ENCODE measurements around the gene GFER. TPM values are rescaled to one million over a fixed set of nuclear protein-coding genes. Genes with fewer than 3 reads are reported as not detected.

Gene GFER
- total and polyA plus RNA-seq, 9 of the 15 experiments (the other 6 are each of a cell fraction or from before 2014, with no cell fraction given): 4.3 to 53.7 (median 19.8) TPM

DNA sequence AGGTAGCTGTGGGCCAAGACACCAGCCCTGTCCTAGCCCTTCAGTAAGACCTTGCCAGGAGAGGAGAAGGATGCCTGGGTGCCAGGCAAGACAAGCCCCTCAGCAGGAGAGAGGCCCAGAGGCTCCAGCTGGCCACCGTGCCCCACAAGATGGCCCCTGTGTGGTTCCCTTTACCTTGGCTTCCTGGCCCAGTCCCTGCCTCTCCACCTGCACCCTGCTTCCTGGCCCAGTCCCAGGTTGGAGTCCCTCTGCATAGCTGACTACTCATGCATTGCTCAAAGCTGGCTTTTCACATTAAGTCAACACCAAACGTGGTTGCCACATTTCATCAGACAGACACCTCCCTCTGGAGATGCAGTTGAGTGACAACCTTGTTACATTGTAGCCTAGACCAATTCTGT is 9.7 kb downstream of the GFER start:
- peaks cover 31% of the 10 kb centered on the region for H3K79me2 ChIP-seq (ENCODE audit: control insufficient read depth, insufficient read depth, low read length)
- no peak overlapping the region for H2AFZ ChIP-seq (ENCODE audit: low read depth, low read length)
- H3K27ac ChIP-seq (ENCODE audit: extremely low read depth, low read depth, low read length): peak overlapping the region; percentile 94; the same call in 2 of the 3 replicates
- DNase-seq (ENCODE audit: extremely low read depth in 1 of 4, low spot score in 3 of 4) (peak in 1 of 4 experiments; percentile 45), FAIRE-seq (no peak), ATAC-seq (peak; percentile 5)
- H3K9me1 ChIP-seq (ENCODE audit: control insufficient read depth, insufficient read depth, low read length): no peaks in the 10 kb centered on the region
- intact Hi-C loops (cut with micrococcal nuclease): loop anchor here (2.0 kb wide), 1 partner anchor 15 kb away; the partner anchor contains the start of gene ZNF598
- H3K9ac ChIP-seq (ENCODE audit: insufficient read depth in 1 of 2, low read depth in 2 of 2, low read length in 2 of 2): peak overlapping the region; percentile 80 to 96
- ChIA-PET POLR2A (interaction anchor here (0.6 to 5.5 kb wide), 8 partner anchors 11 to 161 kb away, joined by 3 to 50 read pairs (median 4); partner anchors contain the start of genes RNF151, RPS2 and TRAF7), CTCF (ENCODE audit: low intra/inter-chr PET ratio) (no interaction called here)
- in situ Hi-C loops (cut with MboI): no loop called here
- H3K4me1 ChIP-seq (replicated peaks in 1 of 2; ENCODE audit: control insufficient read depth in 2 of 2, insufficient read depth in 2 of 2, low read length in 2 of 2): peaks cover 29 to 59% of the 10 kb centered on the region in 2 experiments
- no peaks in the 10 kb centered on the region for H3K27me3 ChIP-seq (ENCODE audit: control insufficient read depth in 2 of 2, insufficient read depth in 2 of 2, low read length in 2 of 2)
- H3K36me3 ChIP-seq (ENCODE audit: control insufficient read depth, insufficient read depth, low read length): peaks cover 37% of the 10 kb centered on the region; the same call in 2 of the 3 replicates
- H3K4me2 ChIP-seq (ENCODE audit: insufficient read depth, low read length): peak overlapping the region; percentile 87
- 10% methylated on average over 2 of the region's 2 CpGs for WGBS (ENCODE audit: insufficient coverage, low coverage, missing lambda C conversion rate)
- no peaks in the 10 kb centered on the region; the same call in 1 of the 2 replicates for H4K20me1 ChIP-seq (replicated peaks; ENCODE audit: control insufficient read depth, insufficient read depth, low read length)
- BruUV-seq (replicated peaks): TSS peak; percentile 57
- H3K9me3 ChIP-seq (replicated peaks; ENCODE audit: control insufficient read depth, insufficient read depth, low read depth, low read length): no peaks in the 10 kb centered on the region
- H3K4me3 ChIP-seq: peak overlapping the region; percentile 64
- TF ChIP-seq NR3C1 (CRISPR knock-in tag; IDR thresholded peaks at IDR 0.05) (no peak), ZNF717 (CRISPR knock-in tag; IDR thresholded peaks at IDR 0.05) (no peak), PTTG1 (tag; IDR thresholded peaks at IDR 0.05; ENCODE audit: low read depth) (no peak; the same call in 1 of the 2 replicates), MEIS2 (IDR thresholded peaks at IDR 0.05; ENCODE audit: partially characterized antibody) (peak; percentile 51), MAFK (IDR thresholded peaks at IDR 0.05; ENCODE audit: low read length) (no peak), ETS2 (tag; IDR thresholded peaks at IDR 0.05; ENCODE audit: borderline replicate concordance, poor library complexity, severe bottlenecking) (no peak), SLC30A9 (CRISPR knock-in tag; IDR thresholded peaks at IDR 0.05) (no peak), NCOR1 (IDR thresholded peaks at IDR 0.05) (no peak), PCBP1 (IDR thresholded peaks at IDR 0.05; ENCODE audit: low read depth, low read length, poor library complexity, severe bottlenecking) (no peak), ARID2 (IDR thresholded peaks at IDR 0.05) (no peak), KLF10 (CRISPR knock-in tag; IDR thresholded peaks at IDR 0.05) (no peak), ZKSCAN8 (CRISPR knock-in tag; IDR thresholded peaks at IDR 0.05) (no peak), POLR3G (IDR thresholded peaks at IDR 0.05; ENCODE audit: extremely low read depth, insufficient read length, insufficient replicate concordance) (no peak), MCM2 (IDR thresholded peaks at IDR 0.05; ENCODE audit: low read depth) (no peak), PTRF (tag; IDR thresholded peaks at IDR 0.05) (no peak), XRCC4 (IDR thresholded peaks at IDR 0.05; ENCODE audit: extremely low read depth, insufficient read depth, insufficient read length) (no peak)
- TF ChIP-seq, protein P1, sequence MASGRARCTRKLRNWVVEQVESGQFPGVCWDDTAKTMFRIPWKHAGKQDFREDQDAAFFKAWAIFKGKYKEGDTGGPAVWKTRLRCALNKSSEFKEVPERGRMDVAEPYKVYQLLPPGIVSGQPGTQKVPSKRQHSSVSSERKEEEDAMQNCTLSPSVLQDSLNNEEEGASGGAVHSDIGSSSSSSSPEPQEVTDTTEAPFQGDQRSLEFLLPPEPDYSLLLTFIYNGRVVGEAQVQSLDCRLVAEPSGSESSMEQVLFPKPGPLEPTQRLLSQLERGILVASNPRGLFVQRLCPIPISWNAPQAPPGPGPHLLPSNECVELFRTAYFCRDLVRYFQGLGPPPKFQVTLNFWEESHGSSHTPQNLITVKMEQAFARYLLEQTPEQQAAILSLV (tag; IDR thresholded peaks at IDR 0.05): 0 out of 2 replicates have a peak, but pooled peaks have one; percentile 50
- TF ChIP-seq, protein P2, sequence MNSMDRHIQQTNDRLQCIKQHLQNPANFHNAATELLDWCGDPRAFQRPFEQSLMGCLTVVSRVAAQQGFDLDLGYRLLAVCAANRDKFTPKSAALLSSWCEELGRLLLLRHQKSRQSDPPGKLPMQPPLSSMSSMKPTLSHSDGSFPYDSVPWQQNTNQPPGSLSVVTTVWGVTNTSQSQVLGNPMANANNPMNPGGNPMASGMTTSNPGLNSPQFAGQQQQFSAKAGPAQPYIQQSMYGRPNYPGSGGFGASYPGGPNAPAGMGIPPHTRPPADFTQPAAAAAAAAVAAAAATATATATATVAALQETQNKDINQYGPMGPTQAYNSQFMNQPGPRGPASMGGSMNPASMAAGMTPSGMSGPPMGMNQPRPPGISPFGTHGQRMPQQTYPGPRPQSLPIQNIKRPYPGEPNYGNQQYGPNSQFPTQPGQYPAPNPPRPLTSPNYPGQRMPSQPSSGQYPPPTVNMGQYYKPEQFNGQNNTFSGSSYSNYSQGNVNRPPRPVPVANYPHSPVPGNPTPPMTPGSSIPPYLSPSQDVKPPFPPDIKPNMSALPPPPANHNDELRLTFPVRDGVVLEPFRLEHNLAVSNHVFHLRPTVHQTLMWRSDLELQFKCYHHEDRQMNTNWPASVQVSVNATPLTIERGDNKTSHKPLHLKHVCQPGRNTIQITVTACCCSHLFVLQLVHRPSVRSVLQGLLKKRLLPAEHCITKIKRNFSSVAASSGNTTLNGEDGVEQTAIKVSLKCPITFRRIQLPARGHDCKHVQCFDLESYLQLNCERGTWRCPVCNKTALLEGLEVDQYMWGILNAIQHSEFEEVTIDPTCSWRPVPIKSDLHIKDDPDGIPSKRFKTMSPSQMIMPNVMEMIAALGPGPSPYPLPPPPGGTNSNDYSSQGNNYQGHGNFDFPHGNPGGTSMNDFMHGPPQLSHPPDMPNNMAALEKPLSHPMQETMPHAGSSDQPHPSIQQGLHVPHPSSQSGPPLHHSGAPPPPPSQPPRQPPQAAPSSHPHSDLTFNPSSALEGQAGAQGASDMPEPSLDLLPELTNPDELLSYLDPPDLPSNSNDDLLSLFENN (IDR thresholded peaks at IDR 0.05; ENCODE audit: low read depth in 2 of 2, low read length in 2 of 2): no peak
- TF ChIP-seq, protein P3, sequence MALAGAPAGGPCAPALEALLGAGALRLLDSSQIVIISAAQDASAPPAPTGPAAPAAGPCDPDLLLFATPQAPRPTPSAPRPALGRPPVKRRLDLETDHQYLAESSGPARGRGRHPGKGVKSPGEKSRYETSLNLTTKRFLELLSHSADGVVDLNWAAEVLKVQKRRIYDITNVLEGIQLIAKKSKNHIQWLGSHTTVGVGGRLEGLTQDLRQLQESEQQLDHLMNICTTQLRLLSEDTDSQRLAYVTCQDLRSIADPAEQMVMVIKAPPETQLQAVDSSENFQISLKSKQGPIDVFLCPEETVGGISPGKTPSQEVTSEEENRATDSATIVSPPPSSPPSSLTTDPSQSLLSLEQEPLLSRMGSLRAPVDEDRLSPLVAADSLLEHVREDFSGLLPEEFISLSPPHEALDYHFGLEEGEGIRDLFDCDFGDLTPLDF (CRISPR knock-in tag; IDR thresholded peaks at IDR 0.05): no peak
